PFSK-1 (cell line): ENCODE measurements around the gene RIPOR3.

ENCODE experiments used
- FOXP2 ChIP-seq: optimal IDR thresholded peaks from 2 replicates; pipeline ENCODE3; 2011; ENCODE audit warnings: borderline replicate concordance, control low read depth, inconsistent platforms; ENCODE audit not compliant: insufficient read depth; ENCODE audit errors: extremely low read length, extremely low read depth
- POLR2AphosphoS5 ChIP-seq: IDR thresholded peaks from 2 replicates; pipeline ENCODE4 v1.6.1; 2012; ENCODE audit warnings: low read depth, mild to moderate bottlenecking, control low read depth, low read length, moderate library complexity
- REST ChIP-seq, 2 experiments: IDR thresholded peaks; 2 replicates each; pipeline versions ENCODE4 v1.6.1 to v1.8.0; 2011 to 2012; ENCODE audit warnings: low read depth in 2 of 2, low read length in 2 of 2, control low read depth in 1 of 2, inconsistent platforms in 1 of 2, mild to moderate bottlenecking in 1 of 2, moderate library complexity in 1 of 2; ENCODE audit not compliant: insufficient read depth in 1 of 2
- SIN3A ChIP-seq: IDR thresholded peaks from 2 replicates; pipeline ENCODE4 v1.6.1; 2012; ENCODE audit warnings: mild to moderate bottlenecking, low read length, moderate library complexity, borderline replicate concordance; ENCODE audit not compliant: insufficient read depth
- TAF1 ChIP-seq: IDR thresholded peaks from 2 replicates; pipeline ENCODE4 v1.6.1; 2012; ENCODE audit warnings: low read length, control low read depth, borderline replicate concordance; ENCODE audit not compliant: insufficient read depth

The RIPOR3 gene

DNA sequence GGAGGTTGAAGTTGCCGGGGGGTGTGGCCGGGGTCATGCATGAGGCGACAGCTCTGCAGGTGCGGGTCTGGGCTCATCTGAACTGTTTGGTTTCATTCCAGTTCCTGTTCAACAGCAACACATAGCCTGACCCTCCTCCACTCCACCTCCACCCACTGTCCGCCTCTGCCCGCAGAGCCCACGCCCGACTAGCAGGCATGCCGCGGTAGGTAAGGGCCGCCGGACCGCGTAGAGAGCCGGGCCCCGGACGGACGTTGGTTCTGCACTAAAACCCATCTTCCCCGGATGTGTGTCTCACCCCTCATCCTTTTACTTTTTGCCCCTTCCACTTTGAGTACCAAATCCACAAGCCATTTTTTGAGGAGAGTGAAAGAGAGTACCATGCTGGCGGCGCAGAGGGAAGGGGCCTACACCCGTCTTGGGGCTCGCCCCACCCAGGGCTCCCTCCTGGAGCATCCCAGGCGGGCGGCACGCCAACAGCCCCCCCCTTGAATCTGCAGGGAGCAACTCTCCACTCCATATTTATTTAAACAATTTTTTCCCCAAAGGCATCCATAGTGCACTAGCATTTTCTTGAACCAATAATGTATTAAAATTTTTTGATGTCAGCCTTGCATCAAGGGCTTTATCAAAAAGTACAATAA, 108.6 kb downstream of the RIPOR3 start:
- TF ChIP-seq REST (IDR thresholded peaks at IDR 0.05; ENCODE audit: insufficient read depth in 1 of 2, low read depth in 2 of 2, low read length in 2 of 2): no peak
- TF ChIP-seq FOXP2: no peak
- no peak for TF ChIP-seq SIN3A
- no peak for TF ChIP-seq POLR2AphosphoS5
- TF ChIP-seq TAF1: no peak

- TF ChIP-seq POLR2AphosphoS5 (no peak), TAF1 (no peak), FOXP2 (no peak)
Measured at GRCh38 chr20:50582092-50582491, 109.2 kb downstream of the RIPOR3 start.

DNA sequence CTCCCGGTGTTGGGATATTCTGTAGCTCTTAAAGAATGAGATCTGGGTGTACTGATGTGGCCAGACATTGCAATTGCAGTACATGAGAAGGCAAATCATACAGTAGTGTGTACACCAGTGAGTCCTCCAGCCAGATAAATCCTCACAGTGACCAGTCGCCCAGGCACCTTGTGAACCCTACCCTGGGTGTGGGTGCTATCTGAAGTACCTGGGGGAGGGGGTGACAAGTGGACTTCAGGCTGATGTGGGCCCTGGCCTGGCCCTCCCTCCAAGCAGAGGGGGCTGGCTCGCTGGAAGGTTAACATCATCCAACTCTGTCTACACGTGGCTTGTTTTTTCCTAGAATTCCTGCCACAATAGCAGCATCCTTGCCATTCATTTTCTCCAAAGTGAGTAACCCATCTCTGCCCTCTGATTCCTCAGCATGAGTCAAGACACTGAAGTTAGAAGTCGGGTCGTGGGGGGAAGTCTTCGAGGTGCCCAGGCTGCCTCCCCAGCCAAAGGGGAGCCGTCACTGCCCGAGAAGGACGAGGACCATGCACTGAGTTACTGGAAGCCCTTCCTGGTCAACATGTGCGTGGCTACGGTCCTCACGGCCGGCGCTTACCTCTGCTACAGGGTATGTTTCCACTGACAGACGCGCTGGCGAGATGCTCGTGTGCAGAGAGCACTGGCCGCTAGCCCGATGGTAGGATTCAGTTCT, 110.3 kb downstream of the RIPOR3 start:
- TF ChIP-seq POLR2AphosphoS5 (no peak), TAF1 (no peak), SIN3A (no peak), FOXP2 (no peak), REST (IDR thresholded peaks at IDR 0.05; ENCODE audit: insufficient read depth in 1 of 2, low read depth in 2 of 2, low read length in 2 of 2) (no peak)

DNA sequence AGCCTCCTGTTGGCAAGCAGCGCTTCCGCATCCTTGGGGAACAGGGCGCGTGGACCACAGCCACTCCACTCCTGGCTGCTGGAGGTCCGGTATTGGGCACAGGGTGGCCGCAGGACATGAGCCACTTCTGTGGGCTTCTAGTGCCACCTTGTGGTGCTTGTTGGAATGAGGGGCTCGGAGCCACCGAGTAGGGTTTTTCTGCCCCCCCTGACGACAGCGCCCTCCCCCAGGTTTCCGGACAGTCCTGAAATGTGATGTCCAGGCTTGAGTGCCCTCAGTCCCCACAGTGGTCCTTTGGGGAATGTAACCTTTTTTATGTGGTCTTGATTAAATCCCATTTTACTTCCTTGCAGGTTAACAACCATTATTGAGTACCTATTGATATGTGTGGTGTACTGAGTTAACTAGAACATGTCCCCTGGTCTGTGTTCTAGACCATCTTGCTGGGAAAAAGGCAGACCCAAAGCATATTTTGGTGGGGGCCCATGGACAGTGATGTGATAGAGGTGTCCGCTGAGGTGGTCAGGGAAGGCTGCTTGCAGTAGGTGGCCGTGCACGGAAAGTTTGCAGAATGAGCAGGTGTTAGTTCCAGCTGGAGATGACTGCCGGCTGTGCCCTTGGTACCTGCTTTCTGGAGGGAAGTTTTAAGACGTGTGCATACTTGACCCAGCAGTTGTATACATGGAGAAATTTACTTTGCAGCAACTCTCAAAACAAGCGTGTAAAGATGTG, 111.2 kb downstream of the RIPOR3 start:
- no peak for TF ChIP-seq REST (IDR thresholded peaks at IDR 0.05; ENCODE audit: insufficient read depth in 1 of 2, low read depth in 2 of 2, low read length in 2 of 2)
- TF ChIP-seq SIN3A: no peak
- no peak for TF ChIP-seq TAF1
- TF ChIP-seq POLR2AphosphoS5: no peak
- TF ChIP-seq FOXP2: no peak

GRCh38 chr20:50579511-50579910, 111.8 kb downstream of the RIPOR3 start:
- TF ChIP-seq TAF1 (no peak), POLR2AphosphoS5 (no peak), REST (IDR thresholded peaks at IDR 0.05; ENCODE audit: insufficient read depth in 1 of 2, low read depth in 2 of 2, low read length in 2 of 2) (no peak), FOXP2 (no peak), SIN3A (no peak)
